ENCODE measurements around the gene EFNA1.
"Not testable (repeated sequence)": the region's sequence is repeated elsewhere in the genome, so short reads cannot be mapped to it uniquely, and the experiment has no call there.

GRCh38 chr1:155168105-155168445, 40.4 kb downstream of the EFNA1 start:
- TF ChIP-seq CTCF, POLR2A, EP300 (IDR thresholded peaks at IDR 0.05): not testable (repeated sequence)
